Calu3 (cell line): ENCODE data around the gene FLRT1. TPM values are rescaled to one million over a fixed set of nuclear protein-coding genes. Genes with fewer than 3 reads are reported as not detected.

ENCODE experiments used
- BruUV-seq: library from RNA; stranded (reverse); fragments of 400-500 nt; replicated peaks from 2 replicates; lab custom pipeline; 2021; lab: Mats Ljungman, UMichigan
- CTCF ChIA-PET: fragments of 300-600 bp; sonication (Branson Sonifier 250); formaldehyde crosslinking; loops from one replicate; lab custom pipeline; 2022; ENCODE audit warnings: antibody characterized with exemption; lab: Charles Lee
- DNase-seq: peaks from one replicate; pipeline ENCODE4 v3.0.0; 2022
- H3K27ac Mint-ChIP-seq: one replicate; pipeline ENCODE4 v1.8.0; 2022; ENCODE audit warnings: mixed read lengths; ENCODE audit not compliant: unreplicated experiment
- H3K27me3 Mint-ChIP-seq: one replicate; pipeline ENCODE4 v1.8.0; 2022; ENCODE audit warnings: mixed read lengths; ENCODE audit not compliant: unreplicated experiment
- H3K36me3 Mint-ChIP-seq: one replicate; pipeline ENCODE4 v1.8.0; 2022; ENCODE audit warnings: mild to moderate bottlenecking, moderate library complexity, mixed read lengths; ENCODE audit not compliant: insufficient read depth, unreplicated experiment
- H3K4me1 Mint-ChIP-seq: one replicate; pipeline ENCODE4 v1.8.0; 2022; ENCODE audit warnings: mild to moderate bottlenecking, low read depth, mixed read lengths; ENCODE audit not compliant: unreplicated experiment
- H3K4me3 Mint-ChIP-seq: one replicate; pipeline ENCODE4 v1.8.0; 2022; ENCODE audit warnings: mild to moderate bottlenecking, low read depth, moderate library complexity, mixed read lengths; ENCODE audit not compliant: unreplicated experiment
- H3K9me3 Mint-ChIP-seq: one replicate; pipeline ENCODE4 v1.8.0; 2022; ENCODE audit warnings: low read depth, mixed read lengths; ENCODE audit not compliant: unreplicated experiment
- CTCF ChIP-seq: fragments of 200-600 bp; IDR thresholded peaks from one replicate; pipeline ENCODE4 v1.8.0; 2022; ENCODE audit warnings: antibody characterized with exemption; ENCODE audit not compliant: unreplicated experiment
- intact Hi-C: fragments of 100-400 bp; cut with micrococcal nuclease; formaldehyde crosslinking; loops from one replicate; pipeline ENCODE4 v1.10.0; 2022; ENCODE audit not compliant: unreplicated experiment
- total RNA-seq: library from RNA; stranded (reverse); gene quantifications from 2 replicates; pipeline ENCODE4 v1.2.3, GENCODE V29; 2022

FLRT1 gene
- total RNA-seq, 1 experiment from 2014 or later, result 0.09 TPM

DNA sequence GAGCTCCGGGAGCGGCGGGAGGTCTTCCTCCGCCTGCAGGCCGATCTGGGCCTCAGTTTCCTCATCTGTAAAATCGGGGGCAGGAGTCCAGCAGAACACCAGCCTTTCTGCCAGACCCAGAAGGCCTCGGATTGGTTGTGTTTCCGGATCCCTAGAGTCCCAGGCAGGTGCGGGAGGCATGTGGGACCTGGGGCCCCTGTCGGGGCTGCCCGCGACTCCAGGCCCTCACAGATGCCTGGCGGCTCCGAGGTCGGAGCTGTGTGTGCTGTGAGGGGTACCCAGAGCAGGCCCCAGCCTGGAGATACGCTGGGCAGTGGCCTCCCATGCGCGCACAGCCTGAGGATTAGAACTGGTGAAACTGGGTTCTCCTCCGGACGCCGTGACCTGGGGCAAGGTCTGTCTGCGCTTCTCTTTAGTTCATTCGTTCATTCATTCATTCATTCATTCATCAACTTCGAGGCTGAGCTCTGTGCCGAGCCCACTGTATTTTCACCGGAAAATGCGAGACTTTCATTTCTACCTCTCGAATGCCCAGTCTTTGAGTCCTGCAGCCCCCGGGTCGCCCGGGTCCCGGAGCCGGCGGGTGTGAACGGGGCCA lies 24.6 kb downstream of the FLRT1 start:
- no peak for TF ChIP-seq CTCF
- BruUV-seq, result no TSS peak

DNA sequence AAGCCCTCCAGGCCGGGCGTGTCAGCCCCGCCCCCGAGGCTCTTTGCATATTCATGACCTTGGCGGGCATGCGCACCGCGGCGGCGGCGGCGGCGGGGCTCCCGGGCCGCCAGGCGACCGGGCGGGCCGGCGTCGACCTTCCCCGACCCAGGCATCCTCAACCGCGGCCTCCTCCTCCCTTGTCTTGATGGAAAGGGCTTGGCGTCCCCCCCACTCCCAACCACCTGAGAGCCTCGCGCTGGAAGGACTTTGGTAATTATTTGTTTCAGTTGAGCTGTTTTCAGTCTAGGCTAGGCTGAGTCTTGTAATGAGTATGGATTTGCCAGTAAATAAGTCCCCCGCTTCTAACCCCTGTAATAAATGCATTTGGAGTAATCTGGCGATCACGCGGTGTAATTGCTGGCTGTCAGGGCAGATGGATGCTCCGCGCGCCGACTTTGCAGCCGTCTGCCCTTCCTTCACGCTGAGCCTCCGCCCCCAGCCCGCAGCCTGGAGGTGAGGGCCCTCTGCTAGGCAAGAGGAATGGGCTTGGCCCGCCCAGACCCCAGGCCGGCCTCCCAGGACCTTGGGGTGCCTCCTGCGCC lies 25.2 kb downstream of the FLRT1 start:
- no peaks in the 10 kb centered on the region for H3K9me3 Mint-ChIP-seq

More for the DNA sequence above, 24.6 kb downstream of the FLRT1 start:
- peaks cover 4% of the 10 kb centered on the region for H3K36me3 Mint-ChIP-seq
- H3K27me3 Mint-ChIP-seq, result no peaks in the 10 kb centered on the region
- intact Hi-C loops, result no loop called here
- H3K4me3 Mint-ChIP-seq, result peak overlapping the region; percentile 24
- CTCF ChIA-PET, result interaction anchor here (0.5 to 1.4 kb wide), 2 partner anchors 12 to 67 kb away, joined by 3 to 5 read pairs; no protein-coding TSS in a partner anchor
- DNase-seq, result no peak
- no peak overlapping the region for H3K27ac Mint-ChIP-seq
- H3K4me1 Mint-ChIP-seq, result no peaks in the 10 kb centered on the region
- no peaks in the 10 kb centered on the region for H3K9me3 Mint-ChIP-seq

DNA sequence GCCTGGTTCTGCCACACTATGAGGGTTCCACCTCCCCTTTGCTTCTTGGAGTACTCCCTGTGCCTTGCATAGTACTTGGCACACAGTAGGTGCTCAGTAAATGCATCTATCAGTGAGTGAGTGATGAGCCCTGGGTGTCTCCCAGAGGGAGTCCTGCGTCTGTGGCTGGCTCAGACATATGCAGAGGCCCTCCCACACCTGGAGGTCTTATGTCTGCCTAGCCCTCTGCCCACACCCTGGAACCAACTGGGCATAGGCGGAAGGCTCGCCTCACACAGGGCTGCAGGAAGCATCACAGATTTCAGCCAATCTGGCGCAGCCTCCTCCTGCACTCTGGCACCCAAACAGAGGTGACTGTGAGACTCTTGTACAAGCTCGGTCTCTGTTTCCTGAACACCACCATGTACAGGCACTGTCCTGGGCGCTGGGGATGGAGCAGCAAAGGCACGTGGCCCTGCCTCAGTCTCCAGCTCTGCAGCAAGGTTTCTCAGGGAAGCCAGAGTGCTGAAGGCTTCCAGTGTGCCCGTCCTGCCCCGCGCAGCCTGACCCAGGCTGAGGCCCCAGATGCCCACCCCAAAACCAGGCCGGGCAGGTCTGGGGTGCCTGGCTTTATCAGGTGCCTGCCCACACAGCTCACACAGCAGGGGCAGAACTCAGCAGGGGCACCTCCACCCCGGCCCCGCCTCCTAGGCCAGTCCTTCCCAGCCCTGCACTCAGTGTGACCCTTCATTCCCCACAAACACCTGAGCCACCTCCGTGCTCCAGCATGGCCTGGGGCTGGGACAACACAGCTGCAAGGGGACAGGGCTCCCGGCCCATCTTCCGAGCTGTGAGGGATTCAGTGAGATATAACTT lies 26.7 kb downstream of the FLRT1 start:
- Mint-ChIP-seq H3K4me1 (no peaks in the 10 kb centered on the region), H3K4me3 (no peak overlapping the region), H3K27me3 (no peaks in the 10 kb centered on the region), H3K36me3 (peaks cover 4% of the 10 kb centered on the region), H3K9me3 (no peaks in the 10 kb centered on the region), H3K27ac (no peak overlapping the region)
- CTCF ChIA-PET, result interaction anchor here (0.5 to 0.7 kb wide), 2 partner anchors 88 to 124 kb away, joined by 4 read pairs; partner anchors contain the start of gene STIP1
- TF ChIP-seq CTCF, result no peak
- DNase-seq, result no peak
- no TSS peak for BruUV-seq
- intact Hi-C loops, result no loop called here

More for the DNA sequence above, 25.2 kb downstream of the FLRT1 start:
- Mint-ChIP-seq H3K27me3 (no peaks in the 10 kb centered on the region), H3K27ac (no peak overlapping the region), H3K4me3 (peak overlapping the region; percentile 24), H3K36me3 (peaks cover 4% of the 10 kb centered on the region), H3K4me1 (no peaks in the 10 kb centered on the region)
- CTCF ChIA-PET, result interaction anchor here (0.5 to 1.4 kb wide), 2 partner anchors 13 to 67 kb away, joined by 3 to 5 read pairs; no protein-coding TSS in a partner anchor
- no peak for TF ChIP-seq CTCF
- BruUV-seq, result no TSS peak
- peak; percentile 54 for DNase-seq
- intact Hi-C loops, result no loop called here

- CTCF ChIA-PET, result no interaction called here
- no peak for TF ChIP-seq CTCF
- H3K4me3 Mint-ChIP-seq, result no peak overlapping the region
- intact Hi-C loops, result no loop called here
- no peak overlapping the region for H3K27ac Mint-ChIP-seq
- H3K36me3 Mint-ChIP-seq, result peaks cover 4% of the 10 kb centered on the region
- no peak for DNase-seq
- H3K4me1 Mint-ChIP-seq, result no peaks in the 10 kb centered on the region
- H3K9me3 Mint-ChIP-seq, result no peaks in the 10 kb centered on the region
- no peaks in the 10 kb centered on the region for H3K27me3 Mint-ChIP-seq
- BruUV-seq, result no TSS peak
Observed at GRCh38 chr11:64063777-64064176, 28.0 kb downstream of the FLRT1 start.
